Stimulated activated CD4-positive, alpha-beta T cell treated with anti-CD3 and anti-CD28 coated beads, Interleukin-15, amount 100 ng/mL, for 1 hour (primary cell): Measurements from ENCODE around the gene CFAP92.

Source experiments
- DNase-seq, 2 donors: peaks; one replicate each; pipeline ENCODE4 v3.0.0-alpha.2; 2020; ENCODE audit warnings: low read depth in 1 of 2, low spot score in 1 of 2

The CFAP92 gene

DNA sequence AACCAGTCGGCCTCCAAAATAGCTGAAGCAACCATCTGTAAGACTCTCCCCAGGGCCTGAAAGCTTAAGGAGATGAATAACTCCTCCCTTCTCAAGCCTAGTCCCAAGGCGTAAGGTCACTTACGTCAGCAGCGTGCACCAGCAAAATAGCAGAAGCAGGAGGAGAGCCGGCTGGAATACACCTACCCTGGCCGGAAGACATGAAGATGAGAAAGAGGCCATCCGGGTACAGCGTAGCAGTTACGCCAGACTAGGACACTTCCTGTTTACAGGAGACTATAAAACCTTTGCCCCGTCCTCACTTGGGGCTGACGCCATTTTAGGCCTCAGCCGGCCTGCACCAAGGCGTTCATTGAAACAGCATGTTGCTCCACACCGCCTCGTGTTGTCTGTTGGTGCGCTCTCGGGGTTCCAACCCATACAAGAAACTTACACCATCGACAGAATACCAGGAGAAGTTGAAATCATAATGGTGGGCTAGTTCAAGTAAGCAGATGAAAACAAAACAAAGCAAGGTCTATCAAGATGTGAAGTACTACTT is 2.5 kb downstream of the CFAP92 start:
- DNase-seq = no peak

GRCh38 chr3:128988286-128988685 is 5.6 kb downstream of the CFAP92 start:
- no peak for DNase-seq

GRCh38 chr3:128987302-128988100 is 6.4 kb downstream of the CFAP92 start:
- no peak for DNase-seq

DNA sequence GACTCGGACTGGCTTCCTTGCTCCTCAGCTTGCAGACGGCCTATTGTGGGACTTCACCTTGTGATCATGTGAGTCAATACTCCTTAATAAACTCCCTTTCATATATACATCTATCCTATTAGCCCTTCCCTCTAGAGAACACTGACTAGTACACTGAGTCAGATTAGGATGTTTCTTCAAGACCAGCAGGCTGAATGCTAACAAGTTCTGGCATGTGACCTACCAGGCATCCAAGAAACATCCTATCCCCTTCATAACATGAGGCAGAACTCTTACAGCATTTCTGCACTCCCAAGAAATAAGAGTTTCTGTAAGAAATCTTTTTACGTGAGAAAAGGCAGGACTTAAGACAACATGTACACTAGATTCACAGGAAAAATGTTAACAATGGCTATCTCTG is 9.3 kb downstream of the CFAP92 start:
- no peak for DNase-seq

DNA sequence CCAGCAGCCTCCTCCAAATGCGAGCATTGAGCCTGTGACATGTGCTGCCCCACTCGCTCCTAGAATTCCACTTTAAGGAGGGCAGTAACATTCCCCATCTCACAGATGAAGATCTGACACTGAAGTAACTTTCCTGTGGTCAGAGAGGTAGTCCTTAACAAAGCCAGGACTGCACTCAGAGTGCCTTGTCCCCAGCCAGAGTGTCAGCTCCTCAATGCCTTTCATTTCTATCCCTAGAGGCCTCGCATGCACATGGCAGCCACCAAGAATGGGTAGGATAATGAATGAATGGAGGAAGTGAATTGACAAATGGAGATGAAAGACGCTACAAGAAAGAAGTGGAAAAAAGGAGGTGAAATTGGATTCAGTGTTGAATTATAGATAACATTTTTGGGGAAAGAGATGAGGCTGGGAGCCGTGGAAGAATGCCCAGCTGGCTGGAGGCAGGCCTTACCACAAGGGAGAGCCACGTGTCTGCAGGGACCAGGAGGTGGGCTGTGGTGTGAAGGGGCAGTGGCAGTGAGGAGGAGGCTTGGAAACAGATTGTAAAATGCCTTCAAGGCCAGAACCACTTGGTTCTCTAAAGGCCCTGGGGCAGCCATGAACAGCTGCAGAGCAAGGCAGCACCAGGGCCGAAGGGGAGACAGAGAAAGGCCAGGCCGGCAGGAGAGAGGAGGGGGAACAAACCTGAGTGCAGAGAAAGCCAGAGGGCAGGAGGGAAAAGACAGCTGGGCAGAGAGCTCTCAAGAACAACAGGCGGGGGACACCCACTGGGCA is 10.4 kb downstream of the CFAP92 start:
- no peak for DNase-seq

DNA sequence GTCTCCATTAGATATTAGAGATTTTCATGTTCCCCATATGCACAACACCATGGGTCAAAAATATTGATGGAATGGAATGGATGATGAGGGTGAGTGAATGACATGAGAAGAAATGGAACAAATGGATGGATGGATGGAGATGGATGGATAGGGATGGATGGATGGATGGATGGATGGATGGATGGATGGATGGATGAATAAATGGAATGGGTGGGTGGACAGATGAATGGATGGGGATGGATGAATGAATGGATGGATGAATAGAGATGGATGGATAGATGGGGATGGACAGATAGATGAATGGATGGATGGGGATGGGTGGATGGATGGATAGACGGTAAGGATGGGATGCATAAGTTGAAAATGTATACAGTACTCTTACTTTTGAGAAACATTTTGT is 18.6 kb downstream of the CFAP92 start:
- no peak for DNase-seq

- no peak for DNase-seq
Measured at GRCh38 chr3:128973988-128974564, 19.8 kb downstream of the CFAP92 start.

GRCh38 chr3:128971421-128972100 is 22.3 kb downstream of the CFAP92 start:
- no peak for DNase-seq

DNA sequence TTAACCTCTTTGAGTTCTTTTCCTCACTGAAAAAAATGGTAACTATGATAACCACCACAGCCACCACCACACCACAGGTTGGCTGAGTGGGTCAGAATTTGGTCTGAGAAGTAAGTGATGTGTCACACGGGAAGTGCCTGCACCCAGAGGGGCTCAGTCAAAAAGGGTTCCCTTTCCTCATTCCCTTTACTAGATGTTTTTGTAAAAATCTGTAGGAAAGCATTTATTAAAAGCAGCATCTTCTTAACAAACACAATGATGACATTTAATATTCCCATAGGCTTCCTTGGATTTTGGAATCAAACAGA is 23.2 kb downstream of the CFAP92 start:
- no peak for DNase-seq

DNA sequence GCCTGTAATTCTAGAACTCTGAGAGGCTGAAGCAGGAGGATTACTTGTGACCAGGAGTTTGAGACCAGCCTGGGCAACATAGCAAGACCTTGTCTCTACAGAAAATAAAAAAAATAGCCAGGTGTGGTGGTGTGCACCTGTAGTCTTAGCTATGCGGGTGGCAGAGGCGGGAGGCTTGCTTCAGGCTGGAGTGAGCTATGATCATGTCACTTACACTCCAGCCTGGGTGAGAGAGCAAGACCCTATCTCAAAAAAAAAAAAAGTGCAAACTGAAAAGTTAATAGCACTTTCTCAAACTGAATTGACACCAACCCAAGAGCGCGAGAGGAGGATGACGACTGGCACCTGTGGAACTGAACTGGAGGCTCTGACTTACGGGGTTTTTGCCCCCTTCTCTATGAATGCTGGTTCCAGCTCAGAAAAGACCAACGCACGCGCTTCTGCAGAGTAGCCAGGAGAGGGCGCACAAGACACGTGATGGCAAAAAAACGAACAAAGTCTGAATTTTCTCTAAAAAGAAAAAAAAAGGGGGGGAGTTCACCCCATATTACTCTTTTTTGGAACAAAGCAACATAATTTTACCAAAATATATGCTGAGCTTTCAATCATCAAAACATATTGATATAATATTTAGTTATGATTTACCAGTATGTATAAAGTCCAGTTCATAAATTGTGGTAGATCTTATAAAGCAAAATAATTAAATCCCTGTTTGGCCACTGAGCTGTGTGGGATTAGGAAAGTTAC is 23.7 kb downstream of the CFAP92 start:
- DNase-seq = peak; percentile 25 to 32

- DNase-seq = no peak
Measured at GRCh38 chr3:128967748-128968355, 26.0 kb downstream of the CFAP92 start.

DNA sequence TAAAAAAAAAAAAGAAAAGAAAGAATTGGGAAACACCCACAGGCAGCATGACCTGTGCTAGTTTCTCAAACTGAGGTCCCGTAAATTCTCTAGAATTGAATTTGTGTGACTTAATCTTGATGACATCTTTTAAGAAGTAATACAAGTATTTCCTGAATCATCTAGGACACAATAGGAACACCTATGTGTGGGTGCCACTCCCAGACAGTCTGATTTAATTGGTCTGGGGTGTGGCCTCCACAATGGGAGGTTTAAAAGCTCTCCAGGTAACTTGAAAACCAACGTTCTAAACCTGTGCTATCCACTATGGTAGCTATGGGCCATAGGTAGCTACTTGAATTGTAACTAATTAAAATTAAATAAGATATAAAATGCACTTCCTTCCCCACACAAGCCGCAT is 28.1 kb downstream of the CFAP92 start:
- DNase-seq = no peak

DNA sequence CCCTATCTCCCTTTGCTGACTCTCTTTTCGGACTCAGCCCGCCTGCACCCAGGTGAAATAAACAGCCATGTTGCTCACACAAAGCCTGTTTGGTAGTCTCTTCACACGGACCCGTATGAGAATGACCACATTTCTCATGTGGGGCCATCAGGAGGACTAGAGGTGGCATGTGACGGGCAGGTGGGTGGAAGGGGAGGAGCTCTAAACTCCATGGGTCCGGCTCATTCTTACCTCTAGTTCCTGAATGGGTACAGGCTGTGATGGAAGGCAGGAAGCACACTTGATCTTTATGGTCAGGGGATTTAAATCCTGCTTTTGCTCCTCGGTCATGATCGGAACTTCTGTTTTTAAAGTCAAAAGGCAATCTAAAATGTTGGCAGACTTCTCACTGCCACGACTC is 28.6 kb downstream of the CFAP92 start:
- DNase-seq = no peak

DNA sequence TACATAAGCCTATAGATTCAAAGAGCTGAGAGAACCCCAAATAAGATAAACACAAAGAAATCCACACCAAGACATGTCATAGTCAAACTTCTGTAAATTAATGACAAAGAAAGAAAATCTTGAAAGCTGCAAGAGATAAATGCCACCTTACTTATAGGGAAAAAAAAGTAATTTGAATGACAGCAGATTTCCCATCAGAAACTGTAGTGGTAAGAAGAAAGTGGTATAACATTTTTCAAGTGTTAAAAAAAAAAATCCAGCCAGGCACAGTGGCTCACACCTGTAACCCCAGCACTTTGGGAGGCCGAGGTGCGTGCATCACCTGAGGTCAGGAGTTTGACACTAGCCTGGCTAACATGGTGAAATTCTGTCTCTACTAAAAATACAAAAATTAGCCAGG is 37.4 kb downstream of the CFAP92 start:
- no peak for DNase-seq

- DNase-seq = no peak
Measured at GRCh38 chr3:128950223-128950938, 43.5 kb downstream of the CFAP92 start.

- DNase-seq = no peak
Measured at GRCh38 chr3:128949158-128949557, 44.7 kb downstream of the CFAP92 start.

- no peak for DNase-seq
Measured at GRCh38 chr3:128946411-128946810, 47.5 kb downstream of the CFAP92 start.

GRCh38 chr3:128945878-128946175 is 48.0 kb downstream of the CFAP92 start:
- no peak for DNase-seq

- DNase-seq = no peak
Measured at GRCh38 chr3:128945041-128945877, 48.6 kb downstream of the CFAP92 start.
